Keratinocyte (primary cell): ENCODE measurements around the gene CHD8. TPM values are rescaled to one million over a fixed set of nuclear protein-coding genes. Genes with fewer than 3 reads are reported as not detected.

Experiments used
- DNase-seq: peaks from one replicate; pipeline ENCODE4 v3.0.0-alpha.2; 2011; ENCODE audit warnings: low read depth, missing footprints, low spot score
- FAIRE-seq: peaks from 2 replicates; lab custom pipeline; 2011; peaks lifted over from hg19 to GRCh38; lab: Jason Lieb, UNC
- H2AFZ ChIP-seq: 2 replicates; pipeline ENCODE4 v1.6.0; 2012; ENCODE audit warnings: low read length, control low read depth, inconsistent platforms; ENCODE audit not compliant: control insufficient read depth
- H3K27ac ChIP-seq: 2 replicates; pipeline ENCODE4 v1.5.1; 2011; ENCODE audit warnings: low read length; ENCODE audit not compliant: control insufficient read depth, insufficient read depth
- H3K27me3 ChIP-seq: 3 replicates; pipeline ENCODE4 v1.6.0; 2011; ENCODE audit warnings: low read length; ENCODE audit not compliant: control insufficient read depth, insufficient read depth; ENCODE audit errors: extremely low read depth
- H3K36me3 ChIP-seq, 2 experiments: 2 replicates in 1 of 2; 3 replicates in 1 of 2; pipeline ENCODE4 v1.5.1; 2011; ENCODE audit warnings: low read length in 2 of 2, mild to moderate bottlenecking in 1 of 2; ENCODE audit not compliant: control insufficient read depth in 2 of 2, insufficient read depth in 2 of 2; ENCODE audit errors: extremely low read depth in 1 of 2
- H3K4me1 ChIP-seq: 3 replicates; pipeline ENCODE4 v1.5.1; 2011; ENCODE audit warnings: low read length; ENCODE audit not compliant: control insufficient read depth, insufficient read depth; ENCODE audit errors: extremely low read depth
- H3K4me2 ChIP-seq: 3 replicates; pipeline ENCODE4 v1.6.0; 2011; ENCODE audit warnings: low read depth, low read length; ENCODE audit not compliant: control insufficient read depth, insufficient read depth; ENCODE audit errors: extremely low read depth
- H3K4me3 ChIP-seq, 3 experiments: fragments of 200-600 bp in 1 of 3; sonication (generic) in 1 of 3; 2 replicates in 2 of 3; 3 replicates in 1 of 3; pipeline ENCODE4 v1.5.1; 2011 to 2016; ENCODE audit warnings: low read length in 3 of 3, mild to moderate bottlenecking in 3 of 3, control low read depth in 2 of 3, inconsistent platforms in 1 of 3, low read depth in 1 of 3, mixed read lengths in 1 of 3, mixed run types in 1 of 3, moderate library complexity in 1 of 3; ENCODE audit not compliant: control insufficient read depth in 2 of 3, insufficient read depth in 2 of 3; ENCODE audit errors: extremely low read depth in 1 of 3
- H3K79me2 ChIP-seq: 2 replicates; pipeline ENCODE4 v1.6.0; 2012; ENCODE audit warnings: low read length; ENCODE audit not compliant: control insufficient read depth, insufficient read depth
- H3K9ac ChIP-seq: 3 replicates; pipeline ENCODE4 v1.6.0; 2011; ENCODE audit warnings: low read length; ENCODE audit not compliant: control insufficient read depth, insufficient read depth; ENCODE audit errors: extremely low read depth
- H3K9me1 ChIP-seq: 3 replicates; pipeline ENCODE4 v1.6.0; 2011; ENCODE audit warnings: low read length; ENCODE audit not compliant: control insufficient read depth, insufficient read depth; ENCODE audit errors: extremely low read depth
- H3K9me3 ChIP-seq: 2 replicates; pipeline ENCODE4 v1.5.1; 2012; ENCODE audit warnings: low read depth, low read length; ENCODE audit not compliant: control insufficient read depth
- H4K20me1 ChIP-seq: 3 replicates; pipeline ENCODE4 v1.6.0; 2011; ENCODE audit warnings: low read length; ENCODE audit not compliant: control insufficient read depth, insufficient read depth; ENCODE audit errors: extremely low read depth
- CTCF ChIP-seq, 3 experiments: IDR thresholded peaks in 1 of 3; conservative IDR thresholded peaks in 1 of 3; optimal IDR thresholded peaks in 1 of 3; 2 replicates in 2 of 3; 3 replicates in 1 of 3; pipeline versions ENCODE3 to v1.5.1; 2011; ENCODE audit warnings: low read length in 3 of 3, mild to moderate bottlenecking in 3 of 3, moderate library complexity in 2 of 3, control low read depth in 1 of 3, inconsistent platforms in 1 of 3; ENCODE audit not compliant: insufficient read depth in 2 of 3; ENCODE audit errors: extremely low read depth in 1 of 3
- EZH2 ChIP-seq: IDR thresholded peaks from one replicate; pipeline ENCODE4 v1.6.1; 2012; ENCODE audit warnings: inconsistent platforms, mild to moderate bottlenecking, low read length, moderate library complexity
- dilution Hi-C: fragments of 300-500 bp; cut with MboI; formaldehyde crosslinking; loops from one replicate; pipeline ENCODE4 v1.7.0; 2020; ENCODE audit warnings: low sequenced_read_pairs; ENCODE audit not compliant: extremely low pct_ligation_motif_present
- polyA plus RNA-seq, 5 experiments: library from polyadenylated mRNA; depleted of rRNA in 3 of 5; stranded (reverse) in 3 of 5; stranded (forward) in 1 of 5; unstranded in 1 of 5; fragments of >200 nt; gene quantifications; 1 replicate in 1 of 5; 2 replicates in 3 of 5; 3 replicates in 1 of 5; pipeline versions ENCODE4 v1.2.1 to v1.2.3, GENCODE V29; 2011 to 2012; ENCODE audit warnings: missing spikeins in 2 of 5, low read depth in 1 of 5, low replicate concordance in 1 of 5

The CHD8 gene
- polyA plus RNA-seq, 1 donor (not counting 4 experiments of a cell fraction or from before 2014, with no cell fraction given) = 24.7 TPM

DNA sequence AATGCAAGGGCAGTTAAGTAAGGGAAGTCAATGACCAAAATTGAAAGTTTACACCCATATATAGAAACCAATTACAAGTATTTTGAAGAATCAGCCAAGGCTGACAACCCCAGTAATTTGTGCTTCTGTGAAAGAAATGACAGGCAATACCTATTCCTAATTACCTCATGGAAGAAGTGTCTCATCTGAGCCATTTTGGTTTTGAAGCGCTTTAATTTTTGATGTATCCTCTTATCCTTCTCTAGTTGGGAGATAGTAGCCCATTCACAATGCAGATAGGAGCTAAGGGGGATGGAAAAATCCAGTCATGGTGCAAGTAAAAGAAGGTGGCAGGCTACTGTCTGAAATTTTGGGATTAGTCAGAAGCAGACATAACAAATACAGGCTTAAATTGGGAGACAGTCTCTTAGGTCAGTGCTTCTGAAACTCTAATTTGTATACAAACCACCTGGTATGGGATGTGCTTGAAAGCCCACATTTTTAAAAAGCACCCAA is 41.7 kb downstream of the CHD8 start:
- no peak for TF ChIP-seq CTCF (optimal IDR thresholded peaks at IDR 0.05 in 1 of 3, IDR thresholded peaks at IDR 0.05 in 1 of 3, conservative IDR thresholded peaks at IDR 0.05 in 1 of 3; ENCODE audit: extremely low read depth in 1 of 3, insufficient read depth in 2 of 3, low read length in 3 of 3)
- H3K9ac ChIP-seq = no peak overlapping the region
- no peaks in the 10 kb centered on the region for H4K20me1 ChIP-seq
- no peak for FAIRE-seq
- H3K27me3 ChIP-seq = no peaks in the 10 kb centered on the region
- H3K79me2 ChIP-seq = no peaks in the 10 kb centered on the region
- no peaks in the 10 kb centered on the region for H3K9me3 ChIP-seq
- H3K4me1 ChIP-seq = no peaks in the 10 kb centered on the region
- H3K27ac ChIP-seq = no peak overlapping the region
- H3K36me3 ChIP-seq = peaks cover 24 to 29% of the 10 kb centered on the region in 2 experiments
- H3K4me3 ChIP-seq = no peak overlapping the region
- DNase-seq = no peak
- H3K4me2 ChIP-seq = no peak overlapping the region
- no peaks in the 10 kb centered on the region for H3K9me1 ChIP-seq
- no peak overlapping the region for H2AFZ ChIP-seq
- dilution Hi-C loops = no loop called here

- H3K27me3 ChIP-seq = no peaks in the 10 kb centered on the region
- no peaks in the 10 kb centered on the region for H3K4me1 ChIP-seq
- H3K4me3 ChIP-seq = no peak overlapping the region
- no peak for DNase-seq
- dilution Hi-C loops = no loop called here
- no peak overlapping the region for H3K4me2 ChIP-seq
- no peaks in the 10 kb centered on the region for H3K9me3 ChIP-seq
- no peak overlapping the region for H2AFZ ChIP-seq
- FAIRE-seq = no peak
- H3K27ac ChIP-seq = no peak overlapping the region
- no peak overlapping the region for H3K9ac ChIP-seq
- peaks cover 35 to 53% of the 10 kb centered on the region in 2 experiments for H3K36me3 ChIP-seq
- H3K79me2 ChIP-seq = no peaks in the 10 kb centered on the region
- H4K20me1 ChIP-seq = no peaks in the 10 kb centered on the region
- TF ChIP-seq EZH2 = no peak
- TF ChIP-seq CTCF (optimal IDR thresholded peaks at IDR 0.05 in 1 of 3, IDR thresholded peaks at IDR 0.05 in 1 of 3, conservative IDR thresholded peaks at IDR 0.05 in 1 of 3; ENCODE audit: extremely low read depth in 1 of 3, insufficient read depth in 2 of 3, low read length in 3 of 3) = no peak
- H3K9me1 ChIP-seq = no peaks in the 10 kb centered on the region
Measured at GRCh38 chr14:21408147-21408546, 47.8 kb downstream of the CHD8 start.
